ENCODE measurements around the gene RTN1. TPM values are rescaled to one million over a fixed set of nuclear protein-coding genes. Genes with fewer than 3 reads are reported as not detected.

The RTN1 gene
- polyA plus RNA-seq, 4 donors = 0.45 to 34.4 (median 4.0) TPM

DNA sequence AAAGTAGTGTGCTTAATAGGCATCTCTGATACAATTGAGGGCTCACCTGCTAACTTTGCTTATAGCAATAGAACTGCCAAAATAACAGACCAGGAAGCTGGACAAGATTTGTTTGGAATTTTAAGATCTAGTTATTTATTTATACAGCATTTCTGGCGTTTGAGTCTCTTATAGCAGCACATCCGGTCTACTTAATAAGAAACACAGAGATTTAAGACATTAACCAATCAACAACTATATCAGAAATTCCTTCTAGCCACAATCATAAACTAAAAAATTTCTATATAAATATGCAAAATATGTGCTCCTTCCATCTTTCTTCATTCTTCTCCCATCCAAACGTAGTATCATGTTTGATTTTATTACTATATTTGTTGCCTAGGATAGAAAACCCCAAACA, 2.6 kb downstream of the RTN1 start:
- H3K4me3 ChIP-seq (ENCODE audit: low read depth in 1 of 3, low read length in 3 of 3) = no peak overlapping the region
- WGBS, 3 donors = 43 to 54% (median 49%) methylated on average over 3 of the region's 3 CpGs
- FAIRE-seq = no peak

DNA sequence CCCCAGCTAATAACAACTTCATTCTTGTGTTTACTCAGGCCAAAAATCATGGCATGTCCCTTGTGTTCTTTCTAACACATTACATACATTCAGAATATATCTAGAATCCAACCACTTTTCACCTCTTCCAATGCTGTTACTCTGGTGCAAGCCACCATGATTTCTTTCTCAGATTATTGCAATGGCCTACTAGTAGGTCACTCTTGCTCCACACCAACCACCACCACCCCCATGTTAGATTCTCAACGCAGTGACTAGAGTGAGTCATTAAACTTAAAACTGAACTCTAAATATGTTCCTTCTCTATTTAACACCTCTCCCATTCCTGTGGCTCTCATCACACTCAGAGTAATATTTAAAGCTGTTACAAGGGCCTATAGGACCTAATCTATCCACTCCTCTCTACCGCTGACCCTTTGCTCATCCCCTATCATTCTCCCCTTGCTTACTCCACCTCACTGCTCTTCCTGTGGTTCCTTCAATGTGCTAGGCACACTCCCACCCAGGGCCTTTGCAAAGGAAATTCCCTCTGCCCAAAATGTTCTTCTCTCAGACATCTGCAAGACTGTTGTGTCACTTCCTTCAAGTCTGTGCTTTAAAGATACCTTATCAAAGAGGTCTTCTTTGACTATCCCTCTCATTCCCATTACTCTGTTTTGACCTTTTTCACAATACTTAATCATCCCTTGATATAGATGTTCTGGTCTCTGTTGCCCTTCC, 6.6 kb downstream of the RTN1 start:
- 81 to 89% (median 88%) methylated on average over 2 of the region's 2 CpGs for WGBS, 3 donors
- no peak for FAIRE-seq
- Histone ChIP-seq H3K4me3 (ENCODE audit: low read depth in 1 of 3, low read length in 3 of 3) (no peak overlapping the region), H3K4me1 (ENCODE audit: control insufficient read depth in 3 of 3, insufficient read depth in 2 of 3, low read depth in 1 of 3, low read length in 2 of 3) (no peaks in the 10 kb centered on the region), H3K27ac (ENCODE audit: low read depth in 1 of 3, low read length in 2 of 3) (no peak overlapping the region), H3K27me3 (ENCODE audit: control insufficient read depth in 3 of 3, insufficient read depth in 3 of 3, low read length in 3 of 3) (peaks cover 0 to 10% (median 0%) of the 10 kb centered on the region in 3 donors), H3K36me3 (ENCODE audit: control insufficient read depth in 3 of 3, insufficient read depth in 2 of 3, low read depth in 1 of 3, low read length in 3 of 3) (no peaks in the 10 kb centered on the region), H3K9me3 (ENCODE audit: control insufficient read depth in 2 of 2, insufficient read depth in 1 of 2, low read depth in 1 of 2, low read length in 1 of 2) (peaks cover 0 to 11% of the 10 kb centered on the region in 2 donors)
- DNase-seq = no peak

More for the DNA sequence above, 2.6 kb downstream of the RTN1 start:
- Histone ChIP-seq H3K36me3 (ENCODE audit: control insufficient read depth in 3 of 3, insufficient read depth in 2 of 3, low read depth in 1 of 3, low read length in 3 of 3) (no peaks in the 10 kb centered on the region), H3K4me1 (ENCODE audit: control insufficient read depth in 3 of 3, insufficient read depth in 2 of 3, low read depth in 1 of 3, low read length in 2 of 3) (peaks cover 0 to 3% (median 2%) of the 10 kb centered on the region in 3 donors), H3K27ac (ENCODE audit: low read depth in 1 of 3, low read length in 2 of 3) (no peak overlapping the region), H3K9me3 (ENCODE audit: control insufficient read depth in 2 of 2, insufficient read depth in 1 of 2, low read depth in 1 of 2, low read length in 1 of 2) (no peaks in the 10 kb centered on the region), H3K27me3 (ENCODE audit: control insufficient read depth in 3 of 3, insufficient read depth in 3 of 3, low read length in 3 of 3) (peaks cover 3 to 34% (median 4%) of the 10 kb centered on the region in 3 donors)
- DNase-seq = no peak

DNA sequence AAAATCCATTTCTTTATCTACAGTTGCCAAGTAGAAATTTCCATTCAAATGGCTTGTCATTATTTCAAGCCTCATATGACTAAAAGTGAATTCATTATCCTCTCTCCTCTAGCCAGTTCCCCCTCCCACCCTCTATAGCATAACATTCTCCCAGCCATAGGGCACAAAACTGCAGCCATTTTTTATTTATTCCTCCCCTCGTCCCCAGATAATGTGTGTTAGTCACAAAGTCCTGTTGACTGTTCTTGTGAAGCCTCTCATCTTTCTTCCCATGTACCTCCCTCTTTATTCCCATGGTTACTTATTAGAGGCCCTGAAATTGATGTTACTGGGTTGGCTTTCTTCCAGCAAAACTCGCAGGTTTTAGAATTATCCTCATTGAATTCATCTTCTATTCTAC, 13.2 kb downstream of the RTN1 start:
- DNase-seq (no peak), FAIRE-seq (no peak)
- WGBS, 3 donors = 39 to 62% (median 44%) methylated on average over 2 of the region's 2 CpGs
- Histone ChIP-seq H3K36me3 (ENCODE audit: control insufficient read depth in 3 of 3, insufficient read depth in 2 of 3, low read depth in 1 of 3, low read length in 3 of 3) (no peaks in the 10 kb centered on the region), H3K27me3 (ENCODE audit: control insufficient read depth in 3 of 3, insufficient read depth in 3 of 3, low read length in 3 of 3) (no peaks in the 10 kb centered on the region), H3K4me1 (ENCODE audit: control insufficient read depth in 3 of 3, insufficient read depth in 2 of 3, low read depth in 1 of 3, low read length in 2 of 3) (no peaks in the 10 kb centered on the region), H3K9me3 (ENCODE audit: control insufficient read depth in 2 of 2, insufficient read depth in 1 of 2, low read depth in 1 of 2, low read length in 1 of 2) (peaks cover 0 to 11% of the 10 kb centered on the region in 2 donors), H3K4me3 (ENCODE audit: low read depth in 1 of 3, low read length in 3 of 3) (no peak overlapping the region), H3K27ac (ENCODE audit: low read depth in 1 of 3, low read length in 2 of 3) (no peak overlapping the region)

- H3K4me1 ChIP-seq (ENCODE audit: control insufficient read depth in 3 of 3, insufficient read depth in 2 of 3, low read depth in 1 of 3, low read length in 2 of 3) = peaks cover 0 to 2% (median 0%) of the 10 kb centered on the region in 3 donors
- DNase-seq (no peak), FAIRE-seq (no peak)
- no peak overlapping the region for H3K27ac ChIP-seq (ENCODE audit: low read depth in 1 of 3, low read length in 2 of 3)
- H3K9me3 ChIP-seq (ENCODE audit: control insufficient read depth in 2 of 2, insufficient read depth in 1 of 2, low read depth in 1 of 2, low read length in 1 of 2) = no peaks in the 10 kb centered on the region
- 49 to 63% (median 53%) methylated on average over 2 of the region's 2 CpGs for WGBS, 3 donors
- no peak overlapping the region for H3K4me3 ChIP-seq (ENCODE audit: low read depth in 1 of 3, low read length in 3 of 3)
- H3K27me3 ChIP-seq (ENCODE audit: control insufficient read depth in 3 of 3, insufficient read depth in 3 of 3, low read length in 3 of 3) = no peaks in the 10 kb centered on the region
- H3K36me3 ChIP-seq (ENCODE audit: control insufficient read depth in 3 of 3, insufficient read depth in 2 of 3, low read depth in 1 of 3, low read length in 3 of 3) = no peaks in the 10 kb centered on the region
These were observed 18.2 kb downstream of the RTN1 start for GRCh38 chr14:59852350-59852749.

DNA sequence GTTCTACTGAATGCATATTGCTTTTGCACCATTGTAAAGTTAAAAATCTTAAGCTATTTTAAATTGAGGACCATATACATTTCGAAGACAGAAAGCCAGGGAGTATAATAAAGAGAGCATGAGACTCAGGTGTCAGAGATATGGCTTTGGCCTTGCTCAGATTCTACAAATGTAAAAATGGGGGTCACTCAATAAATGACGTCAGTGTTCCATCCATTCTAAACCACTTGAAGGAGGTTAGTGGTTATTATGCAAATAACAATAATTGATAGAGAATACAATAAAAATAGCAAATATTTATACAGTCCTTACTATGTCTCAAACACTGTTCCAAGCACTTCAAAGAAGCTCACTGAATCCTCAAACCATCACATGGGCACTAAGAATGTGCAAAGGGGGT, 20.1 kb downstream of the RTN1 start:
- Histone ChIP-seq H3K27ac (ENCODE audit: low read depth in 1 of 3, low read length in 2 of 3) (no peak overlapping the region), H3K4me3 (ENCODE audit: low read depth in 1 of 3, low read length in 3 of 3) (no peak overlapping the region), H3K4me1 (ENCODE audit: control insufficient read depth in 3 of 3, insufficient read depth in 2 of 3, low read depth in 1 of 3, low read length in 2 of 3) (peaks cover 0 to 2% (median 0%) of the 10 kb centered on the region in 3 donors), H3K27me3 (ENCODE audit: control insufficient read depth in 3 of 3, insufficient read depth in 3 of 3, low read length in 3 of 3) (no peaks in the 10 kb centered on the region), H3K9me3 (ENCODE audit: control insufficient read depth in 2 of 2, insufficient read depth in 1 of 2, low read depth in 1 of 2, low read length in 1 of 2) (no peaks in the 10 kb centered on the region), H3K36me3 (ENCODE audit: control insufficient read depth in 3 of 3, insufficient read depth in 2 of 3, low read depth in 1 of 3, low read length in 3 of 3) (no peaks in the 10 kb centered on the region)
- WGBS, 3 donors = 77 to 82% (median 81%) methylated on average over 2 of the region's 2 CpGs
- no peak for DNase-seq
- no peak for FAIRE-seq

GRCh38 chr14:59849411-59850130, 21.0 kb downstream of the RTN1 start:
- H3K9me3 ChIP-seq (ENCODE audit: control insufficient read depth in 2 of 2, insufficient read depth in 1 of 2, low read depth in 1 of 2, low read length in 1 of 2) = no peaks in the 10 kb centered on the region
- FAIRE-seq (no peak), DNase-seq (no peak)
- no peak overlapping the region for H3K27ac ChIP-seq (ENCODE audit: low read depth in 1 of 3, low read length in 2 of 3)
- 66 to 83% (median 82%) methylated on average over 1 of the region's 1 CpG for WGBS, 3 donors
- H3K27me3 ChIP-seq (ENCODE audit: control insufficient read depth in 3 of 3, insufficient read depth in 3 of 3, low read length in 3 of 3) = no peaks in the 10 kb centered on the region
- no peaks in the 10 kb centered on the region for H3K36me3 ChIP-seq (ENCODE audit: control insufficient read depth in 3 of 3, insufficient read depth in 2 of 3, low read depth in 1 of 3, low read length in 3 of 3)
- H3K4me1 ChIP-seq (ENCODE audit: control insufficient read depth in 3 of 3, insufficient read depth in 2 of 3, low read depth in 1 of 3, low read length in 2 of 3) = peaks cover 0 to 2% (median 0%) of the 10 kb centered on the region in 3 donors
- H3K4me3 ChIP-seq (ENCODE audit: low read depth in 1 of 3, low read length in 3 of 3) = no peak overlapping the region

- Histone ChIP-seq H3K4me3 (ENCODE audit: low read depth in 1 of 3, low read length in 3 of 3) (no peak overlapping the region), H3K36me3 (ENCODE audit: control insufficient read depth in 3 of 3, insufficient read depth in 2 of 3, low read depth in 1 of 3, low read length in 3 of 3) (no peaks in the 10 kb centered on the region), H3K27me3 (ENCODE audit: control insufficient read depth in 3 of 3, insufficient read depth in 3 of 3, low read length in 3 of 3) (no peaks in the 10 kb centered on the region), H3K9me3 (ENCODE audit: control insufficient read depth in 2 of 2, insufficient read depth in 1 of 2, low read depth in 1 of 2, low read length in 1 of 2) (no peaks in the 10 kb centered on the region), H3K27ac (ENCODE audit: low read depth in 1 of 3, low read length in 2 of 3) (no peak overlapping the region), H3K4me1 (ENCODE audit: control insufficient read depth in 3 of 3, insufficient read depth in 2 of 3, low read depth in 1 of 3, low read length in 2 of 3) (peaks cover 0 to 2% (median 0%) of the 10 kb centered on the region in 3 donors)
- peak; percentile 16 to 66 for DNase-seq
- 11 to 53% (median 30%) methylated on average over 3 of the region's 3 CpGs for WGBS, 3 donors
- no peak for FAIRE-seq
These were observed 21.9 kb downstream of the RTN1 start for GRCh38 chr14:59848671-59849070.

DNA sequence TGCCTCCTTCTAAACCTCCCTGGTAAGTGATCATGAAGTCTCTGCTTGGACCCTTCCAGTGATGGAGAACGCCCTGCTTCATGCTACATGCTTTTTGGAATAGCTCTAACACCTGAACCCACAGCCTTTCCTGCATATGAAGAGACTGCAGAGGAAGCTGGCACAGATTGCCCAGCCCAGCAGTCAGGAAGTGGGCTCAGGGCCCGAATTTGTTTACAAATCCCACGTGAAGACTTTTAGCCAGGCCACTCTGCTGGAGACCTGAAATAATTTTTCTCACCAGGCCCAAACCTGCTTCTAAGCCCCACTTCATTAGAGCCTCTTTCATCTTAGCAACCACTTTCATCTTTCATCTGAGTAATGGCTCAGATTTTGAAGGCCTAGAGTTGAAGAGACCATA, 22.9 kb downstream of the RTN1 start:
- 41 to 44% (median 42%) methylated on average over 3 of the region's 3 CpGs for WGBS, 3 donors
- FAIRE-seq (no peak), DNase-seq (no peak)
- H3K4me3 ChIP-seq (ENCODE audit: low read depth in 1 of 3, low read length in 3 of 3) = no peak overlapping the region
- H3K36me3 ChIP-seq (ENCODE audit: control insufficient read depth in 3 of 3, insufficient read depth in 2 of 3, low read depth in 1 of 3, low read length in 3 of 3) = no peaks in the 10 kb centered on the region
- H3K27ac ChIP-seq (ENCODE audit: low read depth in 1 of 3, low read length in 2 of 3) = no peak overlapping the region
- H3K9me3 ChIP-seq (ENCODE audit: control insufficient read depth in 2 of 2, insufficient read depth in 1 of 2, low read depth in 1 of 2, low read length in 1 of 2) = no peaks in the 10 kb centered on the region
- peaks cover 0 to 2% (median 0%) of the 10 kb centered on the region in 3 donors for H3K4me1 ChIP-seq (ENCODE audit: control insufficient read depth in 3 of 3, insufficient read depth in 2 of 3, low read depth in 1 of 3, low read length in 2 of 3)
- no peaks in the 10 kb centered on the region for H3K27me3 ChIP-seq (ENCODE audit: control insufficient read depth in 3 of 3, insufficient read depth in 3 of 3, low read length in 3 of 3)
